B cell (primary cell): ENCODE results near the gene C6orf136. TPM values are rescaled to one million over a fixed set of nuclear protein-coding genes. Genes with fewer than 3 reads are reported as not detected.

Source experiments
- ATAC-seq: fragments of 200-7000 bp; cut with Tn5 transposase; one replicate; pipeline ENCODE4 v1.10.0; 2021; ENCODE audit warnings: low read depth, mild to moderate bottlenecking, moderate number of reproducible peaks, moderate library complexity
- CTCF ChIA-PET: fragments of 350-600 bp; sonication (Branson Sonifier 250); formaldehyde crosslinking; loops from one replicate; lab custom pipeline; 2021; ENCODE audit warnings: antibody characterized with exemption, inconsistent platforms; lab: Charles Lee
- POLR2A ChIA-PET: fragments of 350-600 bp; sonication (Branson Sonifier 250); formaldehyde crosslinking; loops from one replicate; lab custom pipeline; 2021; ENCODE audit warnings: antibody characterized with exemption; lab: Charles Lee
- DNase-seq: peaks from one replicate; pipeline ENCODE4 v3.0.0; 2013
- H2AFZ ChIP-seq: 2 replicates; pipeline ENCODE4 v1.6.1; 2012; ENCODE audit warnings: mild to moderate bottlenecking, low read depth, low read length; ENCODE audit not compliant: insufficient read depth, poor library complexity, severe bottlenecking
- H3K27ac ChIP-seq, 2 donors: 1 replicate in 1 of 2; 2 replicates in 1 of 2; pipeline ENCODE4 v1.5.1; 2012 to 2013; ENCODE audit warnings: low read length in 2 of 2, mild to moderate bottlenecking in 2 of 2, moderate library complexity in 1 of 2
- H3K27me3 ChIP-seq, 4 experiments: fragments of 200-600 bp in 1 of 4; sonication (generic) in 1 of 4; replicated peaks in 1 of 4; 1 replicate in 2 of 4; 2 replicates in 2 of 4; pipeline versions ENCODE4 v1.6.1 to v1.7.0; 2013 to 2016; ENCODE audit warnings: low read length in 3 of 4, mild to moderate bottlenecking in 2 of 4, mixed read lengths in 1 of 4, moderate library complexity in 1 of 4; ENCODE audit not compliant: insufficient read depth in 4 of 4, control insufficient read depth in 3 of 4; ENCODE audit errors: control extremely low read depth in 1 of 4
- H3K36me3 ChIP-seq, 2 experiments: replicated peaks in 1 of 2; 1 replicate in 1 of 2; 2 replicates in 1 of 2; pipeline versions ENCODE4 v1.6.1 to v1.7.1; 2013; ENCODE audit warnings: low read length in 1 of 2; ENCODE audit not compliant: insufficient read depth in 2 of 2, control insufficient read depth in 1 of 2; ENCODE audit errors: control extremely low read depth in 1 of 2, extremely low read depth in 1 of 2
- H3K4me1 ChIP-seq, 2 donors: fragments of 200-600 bp in 1 of 2; sonication (generic) in 1 of 2; 1 replicate in 1 of 2; 2 replicates in 1 of 2; pipeline versions ENCODE4 v1.5.1 to v1.6.1; 2013 to 2017; ENCODE audit warnings: low read length in 2 of 2; ENCODE audit not compliant: control insufficient read depth in 2 of 2, insufficient read depth in 2 of 2
- H3K4me2 ChIP-seq: replicated peaks from 2 replicates; pipeline ENCODE3; 2012; ENCODE audit warnings: mild to moderate bottlenecking, low read depth, low read length; ENCODE audit not compliant: poor library complexity, severe bottlenecking
- H3K4me3 ChIP-seq, 5 experiments: fragments of 200-600 bp in 1 of 5; sonication (generic) in 1 of 5; 1 replicate in 3 of 5; 2 replicates in 2 of 5; pipeline versions ENCODE4 v1.5.1 to v1.7.0; 2011 to 2016; ENCODE audit warnings: low read length in 4 of 5, mild to moderate bottlenecking in 4 of 5, low read depth in 2 of 5, control low read depth in 1 of 5, moderate library complexity in 1 of 5; ENCODE audit not compliant: insufficient read depth in 1 of 5; ENCODE audit errors: control extremely low read depth in 1 of 5, extremely low read depth in 1 of 5
- H3K79me2 ChIP-seq: fragments of 200-600 bp; sonication (generic); one replicate; pipeline ENCODE4 v1.6.0; 2016; ENCODE audit warnings: low read length; ENCODE audit not compliant: control insufficient read depth, insufficient read depth
- H3K9ac ChIP-seq: fragments of 200-600 bp; sonication (generic); 2 replicates; pipeline ENCODE4 v1.6.1; 2017; ENCODE audit warnings: mild to moderate bottlenecking, low read length, moderate library complexity
- H3K9me3 ChIP-seq, 3 donors: one replicate each; pipeline versions ENCODE4 v1.6.1 to v1.7.1; 2013; ENCODE audit warnings: low read length in 2 of 3; ENCODE audit not compliant: control insufficient read depth in 2 of 3, insufficient read depth in 1 of 3; ENCODE audit errors: control extremely low read depth in 1 of 3
- H4K20me1 ChIP-seq: 2 replicates; pipeline ENCODE4 v1.6.0; 2012; ENCODE audit warnings: mild to moderate bottlenecking, low read length; ENCODE audit not compliant: insufficient read depth, control insufficient read depth, poor library complexity, severe bottlenecking
- H3K27ac Mint-ChIP-seq: one replicate; pipeline ENCODE4 v1.8.0; 2021; ENCODE audit warnings: mixed read lengths
- H3K27me3 Mint-ChIP-seq: one replicate; pipeline ENCODE4 v1.8.0; 2021; ENCODE audit warnings: mixed read lengths
- H3K4me1 Mint-ChIP-seq: one replicate; pipeline ENCODE4 v1.8.0; 2021; ENCODE audit warnings: mixed read lengths
- H3K4me3 Mint-ChIP-seq: one replicate; pipeline ENCODE4 v1.8.0; 2021; ENCODE audit warnings: mixed read lengths
- H3K9me3 Mint-ChIP-seq: one replicate; pipeline ENCODE4 v1.8.0; 2022; ENCODE audit warnings: mixed read lengths; ENCODE audit not compliant: insufficient read depth
- EZH2 ChIP-seq: IDR thresholded peaks from 2 replicates; pipeline ENCODE4 v1.6.1; 2012; ENCODE audit warnings: borderline replicate concordance, low read depth, mild to moderate bottlenecking, moderate library complexity, low read length; ENCODE audit not compliant: insufficient read depth, poor library complexity, severe bottlenecking
- WGBS: methylation state at CpG from one replicate; pipeline ENCODE4 v1.1.5; 2013; ENCODE audit warnings: missing lambda C conversion rate; ENCODE audit not compliant: insufficient coverage; 5-methylcytosine and 5-hydroxymethylcytosine counted together
- intact Hi-C: fragments of 100-400 bp; cut with micrococcal nuclease; formaldehyde crosslinking; loops from one replicate; pipeline ENCODE4 v1.10.0; 2022
- polyA minus RNA-seq: library from RNA; depleted of rRNA, polyadenylated mRNA; stranded (reverse); fragments of >200 nt; gene quantifications from 2 replicates; pipeline ENCODE4 v1.2.3, GENCODE V29; 2012
- polyA plus RNA-seq: library from polyadenylated mRNA; depleted of rRNA; stranded (reverse); fragments of >200 nt; gene quantifications from 2 replicates; pipeline ENCODE4 v1.2.3, GENCODE V29; 2012
- total RNA-seq, 2 donors: library from RNA; stranded (reverse); fragments of 120-200 nt in 1 of 2; gene quantifications; 1 replicate in 1 of 2; 2 replicates in 1 of 2; pipeline versions ENCODE4 v1.2.3 to v1.2.4, GENCODE V29; 2013 to 2022
- TF ChIP-seq, protein P1 (sequence below): fragments of 200-600 bp; IDR thresholded peaks from one replicate; pipeline ENCODE4 v1.8.0; 2022; ENCODE audit warnings: antibody characterized with exemption, mild to moderate bottlenecking

C6orf136 gene, protein sequence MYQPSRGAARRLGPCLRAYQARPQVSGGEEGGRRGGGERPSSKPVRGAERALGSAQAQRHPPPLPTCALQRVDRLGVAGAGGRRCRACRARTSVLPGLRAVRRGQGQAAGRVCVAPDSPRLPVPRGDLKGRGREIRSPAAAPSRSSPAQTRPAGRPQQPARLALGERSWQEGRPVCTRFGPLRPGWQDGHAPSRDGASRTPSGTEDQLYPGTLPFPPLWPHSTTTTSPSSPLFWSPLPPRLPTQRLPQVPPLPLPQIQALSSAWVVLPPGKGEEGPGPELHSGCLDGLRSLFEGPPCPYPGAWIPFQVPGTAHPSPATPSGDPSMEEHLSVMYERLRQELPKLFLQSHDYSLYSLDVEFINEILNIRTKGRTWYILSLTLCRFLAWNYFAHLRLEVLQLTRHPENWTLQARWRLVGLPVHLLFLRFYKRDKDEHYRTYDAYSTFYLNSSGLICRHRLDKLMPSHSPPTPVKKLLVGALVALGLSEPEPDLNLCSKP
- total RNA-seq (24.9 and 37.2 TPM in 2 replicates), polyA plus RNA-seq (31.0 and 36.6 TPM in 2 replicates), polyA minus RNA-seq (4.3 and 11.0 TPM in 2 replicates)
- 8.6 TPM for total RNA-seq (2013)

DNA sequence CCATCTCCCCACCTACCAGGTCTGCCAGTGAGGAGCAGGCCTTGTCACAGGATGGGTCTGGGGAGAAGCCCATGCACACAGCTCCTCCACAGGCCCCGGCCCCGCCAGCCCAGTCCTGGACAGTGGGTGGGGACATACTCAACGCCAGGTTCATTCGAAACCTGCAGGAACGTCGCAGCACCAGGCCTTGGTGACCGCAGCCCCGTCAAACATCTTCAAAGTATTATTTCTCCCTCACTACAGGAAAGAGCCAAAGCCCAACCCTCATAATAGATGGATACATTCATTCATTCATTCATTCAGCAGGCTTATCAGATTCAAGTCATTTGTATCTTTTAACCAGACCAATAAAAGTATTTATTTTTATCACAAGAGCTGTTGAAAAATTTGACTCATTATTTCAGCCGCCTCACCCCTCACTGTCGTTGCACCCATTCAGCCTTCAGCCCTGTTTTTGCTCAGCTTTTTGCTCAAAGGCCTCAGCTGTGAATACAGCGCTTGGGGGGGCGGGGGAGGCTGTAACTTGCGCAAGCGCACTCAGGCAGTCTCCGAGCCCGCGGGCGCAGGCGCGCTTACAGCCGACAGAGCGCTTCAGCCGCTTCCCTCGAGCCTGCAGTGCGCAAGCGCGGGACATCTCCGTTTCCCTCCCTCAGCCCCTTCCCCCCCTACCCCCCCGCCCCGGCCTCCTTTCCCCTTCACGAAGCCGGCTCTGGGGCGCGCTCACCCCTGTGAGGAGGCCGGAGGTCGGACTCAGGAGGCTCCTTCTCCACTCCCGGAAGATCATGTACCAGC lies at the start of gene C6orf136:
TSS of gene C6orf136 (plus strand) at position 684 of the 792 bp plus-strand sequence. CDS start at position 783, 99 bp downstream.
- H3K4me1 Mint-ChIP-seq = peaks cover 28% of the 10 kb centered on the region
- ATAC-seq = peak; percentile 77
- CTCF ChIA-PET = interaction anchor here (1.1 to 1.6 kb wide), 4 partner anchors 29 to 105 kb away, joined by 3 to 7 read pairs (median 4); partner anchors contain the start of gene MRPS18B

More for the DNA sequence above, at the start of gene C6orf136:
- Histone ChIP-seq H3K27me3 (no peaks in the 10 kb centered on the region), H3K4me1 (peaks cover 12 to 21% of the 10 kb centered on the region in 2 donors), H3K36me3 (peaks cover 1 to 15% of the 10 kb centered on the region in 2 experiments), H2AFZ (peak within 1 kb of the TSS; percentile 99), H3K4me2 (peak within 1 kb of the TSS; percentile 94), H3K27ac (peak within 1 kb of the TSS; percentile 76 to 89), H3K9ac (peak within 1 kb of the TSS; percentile 94), H3K4me3 (peak within 1 kb of the TSS; percentile 24 to 93 (median 80)), H4K20me1 (peaks cover 19% of the 10 kb centered on the region), H3K9me3 (no peaks in the 10 kb centered on the region), H3K79me2 (peaks cover 28% of the 10 kb centered on the region)
- peak within 1 kb of the TSS; percentile 95 for H3K27ac Mint-ChIP-seq
- intact Hi-C loops = loop anchor here (1.0 kb wide), 5 partner anchors 20 to 90 kb away; partner anchors contain the start of genes ATAT1, DHX16, GNL1 and MRPS18B
- H3K4me3 Mint-ChIP-seq = peak within 1 kb of the TSS; percentile 89
- TF ChIP-seq, protein P1, sequence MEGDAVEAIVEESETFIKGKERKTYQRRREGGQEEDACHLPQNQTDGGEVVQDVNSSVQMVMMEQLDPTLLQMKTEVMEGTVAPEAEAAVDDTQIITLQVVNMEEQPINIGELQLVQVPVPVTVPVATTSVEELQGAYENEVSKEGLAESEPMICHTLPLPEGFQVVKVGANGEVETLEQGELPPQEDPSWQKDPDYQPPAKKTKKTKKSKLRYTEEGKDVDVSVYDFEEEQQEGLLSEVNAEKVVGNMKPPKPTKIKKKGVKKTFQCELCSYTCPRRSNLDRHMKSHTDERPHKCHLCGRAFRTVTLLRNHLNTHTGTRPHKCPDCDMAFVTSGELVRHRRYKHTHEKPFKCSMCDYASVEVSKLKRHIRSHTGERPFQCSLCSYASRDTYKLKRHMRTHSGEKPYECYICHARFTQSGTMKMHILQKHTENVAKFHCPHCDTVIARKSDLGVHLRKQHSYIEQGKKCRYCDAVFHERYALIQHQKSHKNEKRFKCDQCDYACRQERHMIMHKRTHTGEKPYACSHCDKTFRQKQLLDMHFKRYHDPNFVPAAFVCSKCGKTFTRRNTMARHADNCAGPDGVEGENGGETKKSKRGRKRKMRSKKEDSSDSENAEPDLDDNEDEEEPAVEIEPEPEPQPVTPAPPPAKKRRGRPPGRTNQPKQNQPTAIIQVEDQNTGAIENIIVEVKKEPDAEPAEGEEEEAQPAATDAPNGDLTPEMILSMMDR = no peak
- TF ChIP-seq EZH2 = no peak
- no peaks in the 10 kb centered on the region for H3K27me3 Mint-ChIP-seq
- DNase-seq = peak; percentile 95
- no peaks in the 10 kb centered on the region for H3K9me3 Mint-ChIP-seq
- POLR2A ChIA-PET = interaction anchor here (0.6 to 1.0 kb wide), 5 partner anchors 29 to 997 kb away, joined by 3 to 6 read pairs (median 3); partner anchors contain the start of gene PPP1R10
- 4% methylated on average over 20 of the region's 37 CpGs for WGBS
